Gastrocnemius medialis (tissue), 4 donors: Measurements from ENCODE around the gene USP6NL. TPM values are rescaled to one million over a fixed set of nuclear protein-coding genes. Genes with fewer than 3 reads are reported as not detected.

Experiments
- ATAC-seq, 2 donors: fragments of 150-250 bp; one replicate each; pipeline ENCODE4 v1.9.1; 2016
- DNase-seq, 2 donors: peaks; one replicate each; pipeline ENCODE4 v3.0.0-alpha.2; 2019
- H3K27ac ChIP-seq, 4 donors: fragments of 200-600 bp; sonication (generic); 1 replicate in 1 of 4; 2 replicates in 3 of 4; pipeline ENCODE4 v1.5.1; 2016 to 2018; ENCODE audit warnings: mild to moderate bottlenecking in 2 of 4, moderate library complexity in 1 of 4
- H3K27me3 ChIP-seq, 3 donors: fragments of 200-600 bp; sonication (generic) in 2 of 3; 1 replicate in 1 of 3; 2 replicates in 2 of 3; pipeline versions ENCODE4 v1.5.1 to v1.6.0; 2016 to 2019; ENCODE audit warnings: mild to moderate bottlenecking in 1 of 3, moderate library complexity in 1 of 3
- H3K36me3 ChIP-seq, 2 donors: fragments of 200-600 bp; sonication (generic) in 1 of 2; one replicate each; pipeline ENCODE4 v1.5.1; 2017 to 2018
- H3K4me1 ChIP-seq, 2 donors: fragments of 200-600 bp; sonication (generic) in 1 of 2; one replicate each; pipeline ENCODE4 v1.5.1; 2016 to 2017; ENCODE audit warnings: mild to moderate bottlenecking in 2 of 2
- H3K4me3 ChIP-seq, 4 donors: fragments of 200-600 bp; sonication (generic) in 3 of 4; 1 replicate in 1 of 4; 2 replicates in 3 of 4; pipeline ENCODE4 v1.5.1; 2016 to 2019; ENCODE audit warnings: mild to moderate bottlenecking in 2 of 4
- H3K9me3 ChIP-seq, 3 donors: fragments of 200-600 bp; sonication (generic) in 2 of 3; 1 replicate in 1 of 3; 2 replicates in 2 of 3; pipeline ENCODE4 v1.5.1; 2016 to 2019
- CTCF ChIP-seq, 5 experiments: fragments of 450-650 bp in 3 of 5; fragments of 200-600 bp in 2 of 5; sonication (generic) in 2 of 5; IDR thresholded peaks in 4 of 5; conservative IDR thresholded peaks in 1 of 5; 1 replicate in 4 of 5; 2 replicates in 1 of 5; pipeline ENCODE4 v1.5.1; 2016 to 2019; ENCODE audit warnings: antibody characterized with exemption in 5 of 5, mild to moderate bottlenecking in 3 of 5, moderate library complexity in 3 of 5
- POLR2A ChIP-seq, 2 donors: fragments of 450-650 bp; IDR thresholded peaks; one replicate each; pipeline ENCODE4 v1.6.1; 2017; ENCODE audit warnings: antibody characterized with exemption in 2 of 2, mild to moderate bottlenecking in 2 of 2, moderate library complexity in 2 of 2
- in situ Hi-C, 4 donors: fragments of 200-750 bp; cut with MboI; loops; one replicate each; pipeline versions ENCODE4 v1.15.0 to v1.8.0; 2017; ENCODE audit warnings: low sequenced_read_pairs in 4 of 4
- intact Hi-C: fragments of 100-400 bp; cut with DNase I; formaldehyde crosslinking; loops from one replicate; pipeline ENCODE4 v1.15.1; 2023; ENCODE audit warnings: low total_unique reads
- total RNA-seq, 4 donors: library from RNA; depleted of rRNA; stranded (reverse); fragments of >200 nt; gene quantifications; one replicate each; pipeline versions ENCODE4 v1.1.0 to v1.2.3, GENCODE V29; 2016

USP6NL gene
- total RNA-seq, 4 donors from 2014 or later, result 5.6 to 6.2 (median 5.9) TPM

GRCh38 chr10:11425676-11426075 lies 185.8 kb downstream of the USP6NL start:
- Histone ChIP-seq H3K27ac (no peak overlapping the region), H3K4me1 (no peaks in the 10 kb centered on the region), H3K9me3 (no peaks in the 10 kb centered on the region), H3K27me3 (no peaks in the 10 kb centered on the region), H3K4me3 (no peak overlapping the region), H3K36me3 (no peaks in the 10 kb centered on the region)
- intact Hi-C loops (no loop called here), in situ Hi-C loops (no loop called here)
- ATAC-seq (no peak), DNase-seq (no peak)
- TF ChIP-seq CTCF (IDR thresholded peaks at IDR 0.05 in 4 of 5, conservative IDR thresholded peaks at IDR 0.05 in 1 of 5), result no peak
- no peak for TF ChIP-seq POLR2A (IDR thresholded peaks at IDR 0.05)

- Histone ChIP-seq H3K4me1 (no peaks in the 10 kb centered on the region), H3K27me3 (no peaks in the 10 kb centered on the region), H3K36me3 (no peaks in the 10 kb centered on the region), H3K9me3 (no peaks in the 10 kb centered on the region), H3K4me3 (no peak overlapping the region), H3K27ac (no peak overlapping the region)
- intact Hi-C loops (no loop called here), in situ Hi-C loops (no loop called here)
- TF ChIP-seq POLR2A (IDR thresholded peaks at IDR 0.05) (no peak), CTCF (IDR thresholded peaks at IDR 0.05 in 4 of 5, conservative IDR thresholded peaks at IDR 0.05 in 1 of 5) (no peak)
- DNase-seq, result no peak
- ATAC-seq, result no peak
Observed at GRCh38 chr10:11425296-11425610, 186.2 kb downstream of the USP6NL start.

GRCh38 chr10:11424456-11425295 lies 186.8 kb downstream of the USP6NL start:
- ATAC-seq (no peak), DNase-seq (no peak)
- intact Hi-C loops, result no loop called here
- TF ChIP-seq CTCF (IDR thresholded peaks at IDR 0.05 in 4 of 5, conservative IDR thresholded peaks at IDR 0.05 in 1 of 5), result peak in 3 of 5 experiments; percentile 20 to 63 (median 52)
- TF ChIP-seq POLR2A (IDR thresholded peaks at IDR 0.05), result no peak
- Histone ChIP-seq H3K9me3 (no peaks in the 10 kb centered on the region), H3K36me3 (no peaks in the 10 kb centered on the region), H3K27me3 (no peaks in the 10 kb centered on the region), H3K4me1 (no peaks in the 10 kb centered on the region), H3K4me3 (no peak overlapping the region), H3K27ac (no peak overlapping the region)
- in situ Hi-C loops, result no loop called here

GRCh38 chr10:11416974-11417373 lies 194.5 kb downstream of the USP6NL start:
- Histone ChIP-seq H3K27me3 (no peaks in the 10 kb centered on the region), H3K27ac (no peak overlapping the region), H3K4me3 (no peak overlapping the region), H3K9me3 (no peaks in the 10 kb centered on the region), H3K36me3 (no peaks in the 10 kb centered on the region), H3K4me1 (no peaks in the 10 kb centered on the region)
- TF ChIP-seq CTCF (IDR thresholded peaks at IDR 0.05 in 4 of 5, conservative IDR thresholded peaks at IDR 0.05 in 1 of 5) (no peak), POLR2A (IDR thresholded peaks at IDR 0.05) (no peak)
- in situ Hi-C loops, result no loop called here
- DNase-seq, result no peak
- intact Hi-C loops, result no loop called here
- no peak for ATAC-seq

- peaks cover 0 to 2% (median 0%) of the 10 kb centered on the region in 3 donors for H3K27me3 ChIP-seq
- in situ Hi-C loops (no loop called here), intact Hi-C loops (no loop called here)
- H3K4me3 ChIP-seq, result no peak overlapping the region
- no peaks in the 10 kb centered on the region for H3K4me1 ChIP-seq
- no peak overlapping the region for H3K27ac ChIP-seq
- TF ChIP-seq CTCF (IDR thresholded peaks at IDR 0.05 in 4 of 5, conservative IDR thresholded peaks at IDR 0.05 in 1 of 5) (no peak), POLR2A (IDR thresholded peaks at IDR 0.05) (no peak)
- ATAC-seq (no peak), DNase-seq (no peak)
- no peaks in the 10 kb centered on the region for H3K36me3 ChIP-seq
- H3K9me3 ChIP-seq, result no peaks in the 10 kb centered on the region
Observed at GRCh38 chr10:11415095-11415494, 196.4 kb downstream of the USP6NL start.
